GM10266 (cell line): ENCODE results near the gene S100A10.

Experiments
- DNase-seq: peaks from one replicate; pipeline ENCODE4 v3.0.0; 2012; ENCODE audit errors: extremely low spot score
- TF ChIP-seq, protein P1 (sequence below): IDR thresholded peaks from 2 replicates; pipeline ENCODE4 v1.5.1; 2012; ENCODE audit warnings: mild to moderate bottlenecking, low read depth; ENCODE audit not compliant: control insufficient read depth, insufficient read depth; ENCODE audit errors: missing control alignments

S100A10 gene

GRCh38 chr1:152013664-152014237 lies 20.1 kb upstream of the S100A10 start:
- TF ChIP-seq, protein P1, sequence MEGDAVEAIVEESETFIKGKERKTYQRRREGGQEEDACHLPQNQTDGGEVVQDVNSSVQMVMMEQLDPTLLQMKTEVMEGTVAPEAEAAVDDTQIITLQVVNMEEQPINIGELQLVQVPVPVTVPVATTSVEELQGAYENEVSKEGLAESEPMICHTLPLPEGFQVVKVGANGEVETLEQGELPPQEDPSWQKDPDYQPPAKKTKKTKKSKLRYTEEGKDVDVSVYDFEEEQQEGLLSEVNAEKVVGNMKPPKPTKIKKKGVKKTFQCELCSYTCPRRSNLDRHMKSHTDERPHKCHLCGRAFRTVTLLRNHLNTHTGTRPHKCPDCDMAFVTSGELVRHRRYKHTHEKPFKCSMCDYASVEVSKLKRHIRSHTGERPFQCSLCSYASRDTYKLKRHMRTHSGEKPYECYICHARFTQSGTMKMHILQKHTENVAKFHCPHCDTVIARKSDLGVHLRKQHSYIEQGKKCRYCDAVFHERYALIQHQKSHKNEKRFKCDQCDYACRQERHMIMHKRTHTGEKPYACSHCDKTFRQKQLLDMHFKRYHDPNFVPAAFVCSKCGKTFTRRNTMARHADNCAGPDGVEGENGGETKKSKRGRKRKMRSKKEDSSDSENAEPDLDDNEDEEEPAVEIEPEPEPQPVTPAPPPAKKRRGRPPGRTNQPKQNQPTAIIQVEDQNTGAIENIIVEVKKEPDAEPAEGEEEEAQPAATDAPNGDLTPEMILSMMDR = peak; percentile 75
- DNase-seq = no peak

GRCh38 chr1:152009691-152010090 lies 16.0 kb upstream of the S100A10 start:
- DNase-seq = no peak
- TF ChIP-seq, protein P1 = no peak

DNA sequence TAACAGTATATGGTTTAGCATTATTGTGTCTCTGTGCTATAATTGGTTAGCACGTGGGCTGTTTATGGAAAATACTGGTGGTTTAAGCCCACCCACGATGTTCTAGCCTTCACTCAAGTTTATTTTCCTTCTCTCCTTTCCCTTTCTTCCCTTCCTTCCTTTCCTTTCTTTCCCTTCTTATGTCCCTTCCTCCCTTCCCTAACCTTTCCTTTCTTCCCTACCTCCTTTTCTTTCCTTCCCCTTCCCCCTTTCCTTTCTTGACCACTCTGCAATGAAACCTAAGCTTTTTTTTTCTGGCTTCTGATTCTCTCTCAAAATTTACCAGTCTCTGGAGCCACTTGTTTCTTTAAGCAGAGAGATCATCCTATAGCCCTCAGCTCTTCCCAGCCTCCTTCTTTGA lies 13.4 kb upstream of the S100A10 start:
- TF ChIP-seq, protein P1 = no peak
- no peak for DNase-seq

- TF ChIP-seq, protein P1 = no peak
- DNase-seq = no peak
These were observed 11.8 kb upstream of the S100A10 start for GRCh38 chr1:152005360-152005912.

- TF ChIP-seq, protein P1 = no peak
- no peak for DNase-seq
These were observed 10.3 kb upstream of the S100A10 start for GRCh38 chr1:152003846-152004442.

DNA sequence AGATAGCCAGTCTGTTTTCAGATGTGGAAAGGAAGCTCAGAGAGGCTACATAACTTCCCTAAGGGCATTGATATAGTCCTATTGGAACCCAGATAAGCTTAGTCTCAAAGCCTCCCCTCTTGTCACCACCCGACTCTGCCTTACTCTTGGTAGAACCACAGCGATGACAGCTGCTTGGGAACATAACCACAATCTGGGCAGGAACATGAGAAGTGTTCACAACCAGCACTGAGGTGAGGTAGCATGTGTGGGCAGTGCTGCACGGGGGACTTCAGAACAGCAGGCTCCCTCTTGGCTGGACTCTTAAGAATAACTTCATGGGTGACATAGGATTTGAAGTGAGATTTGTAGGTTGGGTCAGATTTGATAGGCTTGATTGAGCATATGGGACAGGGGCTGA lies 9.3 kb upstream of the S100A10 start:
- TF ChIP-seq, protein P1 = no peak
- no peak for DNase-seq
